IMR-90 (cell line): ENCODE measurements around the gene FOXK1. TPM values are rescaled to one million over a fixed set of nuclear protein-coding genes. Genes with fewer than 3 reads are reported as not detected.

Experiments
- ATAC-seq: fragments of 200-7000 bp; cut with Tn5 transposase; 2 replicates; pipeline ENCODE4 v1.9.1; 2020; ENCODE audit warnings: low read depth, mild to moderate bottlenecking, moderate library complexity
- BruUV-seq: library from RNA; stranded (reverse); fragments of 400-500 nt; replicated peaks from 2 replicates; lab custom pipeline; 2021; lab: Mats Ljungman, UMichigan
- CTCF ChIA-PET: fragments of 300-600 bp; formaldehyde crosslinking; extraction: SDS; loops from one replicate; lab custom pipeline; 2021; ENCODE audit warnings: antibody characterized with exemption; lab: Yijun Ruan, JAX
- POLR2A ChIA-PET: fragments of 300-600 bp; sonication (Branson Sonifier 250); formaldehyde crosslinking; loops from one replicate; lab custom pipeline; 2022; ENCODE audit warnings: antibody characterized with exemption; ENCODE audit not compliant: unreplicated experiment; lab: Charles Lee
- DNase-seq: peaks from one replicate; pipeline ENCODE4 v3.0.0; 2013
- H2AFZ ChIP-seq: replicated peaks from 2 replicates; pipeline ENCODE3; 2013; ENCODE audit warnings: low read length, mild to moderate bottlenecking; ENCODE audit not compliant: poor library complexity
- H2AK5ac ChIP-seq: 2 replicates; pipeline ENCODE4 v1.6.1; 2013; ENCODE audit warnings: low read depth, low read length, inconsistent platforms
- H2AK9ac ChIP-seq: replicated peaks from 2 replicates; pipeline ENCODE3; 2013; ENCODE audit warnings: mild to moderate bottlenecking, low read depth, low read length, moderate library complexity; ENCODE audit not compliant: poor library complexity
- H2BK120ac ChIP-seq: 2 replicates; pipeline ENCODE4 v1.6.1; 2013; ENCODE audit warnings: low read depth, low read length, inconsistent platforms
- H2BK15ac ChIP-seq: 3 replicates; pipeline ENCODE4 v1.6.1; 2013; ENCODE audit warnings: low read depth, low read length, inconsistent platforms
- H2BK20ac ChIP-seq: 2 replicates; pipeline ENCODE4 v1.6.1; 2013; ENCODE audit warnings: low read depth, mild to moderate bottlenecking, inconsistent platforms, low read length, moderate library complexity
- H2BK5ac ChIP-seq: 2 replicates; pipeline ENCODE4 v1.6.1; 2013; ENCODE audit warnings: mild to moderate bottlenecking, low read depth, low read length, inconsistent platforms; ENCODE audit not compliant: poor library complexity, severe bottlenecking
- H3K14ac ChIP-seq: replicated peaks from 2 replicates; pipeline ENCODE4 v1.6.1; 2013; ENCODE audit warnings: low read depth, low read length, inconsistent platforms
- H3K18ac ChIP-seq: 2 replicates; pipeline ENCODE4 v1.6.1; 2013; ENCODE audit warnings: low read depth, low read length, control low read depth
- H3K23ac ChIP-seq: 2 replicates; pipeline ENCODE4 v1.6.1; 2013; ENCODE audit warnings: low read depth, low read length, inconsistent platforms
- H3K27ac ChIP-seq: 2 replicates; pipeline ENCODE4 v1.5.1; 2013; ENCODE audit warnings: mild to moderate bottlenecking, control low read depth, low read length; ENCODE audit not compliant: insufficient read depth
- H3K27me3 ChIP-seq: 2 replicates; pipeline ENCODE4 v1.6.1; 2013; ENCODE audit warnings: low read length; ENCODE audit not compliant: control insufficient read depth, insufficient read depth
- H3K36me3 ChIP-seq: 2 replicates; pipeline ENCODE4 v1.6.1; 2013; ENCODE audit warnings: low read length, mixed read lengths; ENCODE audit not compliant: control insufficient read depth, insufficient read depth
- H3K4ac ChIP-seq: 2 replicates; pipeline ENCODE4 v1.6.1; 2013; ENCODE audit warnings: low read depth, low read length, inconsistent platforms
- H3K4me1 ChIP-seq: 2 replicates; pipeline ENCODE4 v1.6.1; 2013; ENCODE audit warnings: low read length, mixed read lengths; ENCODE audit not compliant: control insufficient read depth, insufficient read depth
- H3K4me2 ChIP-seq: 2 replicates; pipeline ENCODE4 v1.6.1; 2013; ENCODE audit warnings: low read depth, mild to moderate bottlenecking, control low read depth, low read length, moderate library complexity
- H3K4me3 ChIP-seq: 2 replicates; pipeline ENCODE4 v1.5.1; 2013; ENCODE audit warnings: low read depth, mild to moderate bottlenecking, control low read depth, low read length, moderate library complexity; ENCODE audit not compliant: insufficient read depth
- H3K56ac ChIP-seq: 2 replicates; pipeline ENCODE4 v1.6.1; 2013; ENCODE audit warnings: low read length, inconsistent platforms; ENCODE audit not compliant: insufficient read depth; ENCODE audit errors: extremely low read depth
- H3K79me1 ChIP-seq, 2 experiments: 2 replicates each; pipeline ENCODE4 v1.6.1; 2013; ENCODE audit warnings: low read length in 2 of 2, inconsistent platforms in 1 of 2, low read depth in 1 of 2
- H3K9ac ChIP-seq: 2 replicates; pipeline ENCODE4 v1.6.1; 2013; ENCODE audit warnings: low read depth, low read length, control low read depth
- H3K9me1 ChIP-seq: 2 replicates; pipeline ENCODE4 v1.6.1; 2013; ENCODE audit warnings: low read length, inconsistent platforms; ENCODE audit not compliant: insufficient read depth
- H3K9me3 ChIP-seq: 2 replicates; pipeline ENCODE4 v1.6.1; 2013; ENCODE audit warnings: low read length; ENCODE audit not compliant: control insufficient read depth, insufficient read depth
- H4K20me1 ChIP-seq: 2 replicates; pipeline ENCODE4 v1.6.1; 2013; ENCODE audit warnings: low read length, inconsistent platforms; ENCODE audit not compliant: insufficient read depth
- H4K5ac ChIP-seq: 2 replicates; pipeline ENCODE4 v1.6.1; 2013; ENCODE audit warnings: mild to moderate bottlenecking, low read depth, low read length, control low read depth
- H4K8ac ChIP-seq, 2 experiments: 2 replicates each; pipeline ENCODE4 v1.6.1; 2013; ENCODE audit warnings: low read depth in 2 of 2, low read length in 2 of 2, control low read depth in 1 of 2, inconsistent platforms in 1 of 2
- H4K91ac ChIP-seq: 2 replicates; pipeline ENCODE4 v1.6.1; 2013; ENCODE audit warnings: low read depth, low read length, inconsistent platforms; ENCODE audit not compliant: insufficient read depth
- BHLHE40 ChIP-seq: fragments of 150-350 bp; IDR thresholded peaks from 2 replicates; pipeline ENCODE4 v1.6.1; 2016; ENCODE audit warnings: mild to moderate bottlenecking, low read depth, low read length
- CEBPB ChIP-seq: IDR thresholded peaks from 2 replicates; pipeline ENCODE4 v1.6.1; 2012; ENCODE audit warnings: low read depth, low read length, improper control_type of control experiment
- CHD1 ChIP-seq: IDR thresholded peaks from 2 replicates; pipeline ENCODE4 v1.6.1; 2012; ENCODE audit warnings: low read depth, low read length, improper control_type of control experiment
- ELK1 ChIP-seq: fragments of 150-350 bp; IDR thresholded peaks from 2 replicates; pipeline ENCODE4 v1.6.1; 2016; ENCODE audit warnings: low read depth, mild to moderate bottlenecking, low read length, moderate library complexity, borderline replicate concordance
- FOS ChIP-seq: fragments of 150-350 bp; IDR thresholded peaks from 2 replicates; pipeline ENCODE4 v1.6.1; 2016; ENCODE audit warnings: low read depth, low read length
- MAFK ChIP-seq: IDR thresholded peaks from 2 replicates; pipeline ENCODE4 v1.6.1; 2012; ENCODE audit warnings: low read depth, low read length, improper control_type of control experiment
- MAZ ChIP-seq: IDR thresholded peaks from 2 replicates; pipeline ENCODE4 v1.6.1; 2012; ENCODE audit warnings: low read depth, mild to moderate bottlenecking, low read length, improper control_type of control experiment, moderate library complexity, borderline replicate concordance
- MXI1 ChIP-seq: IDR thresholded peaks from 2 replicates; pipeline ENCODE4 v1.6.1; 2012; ENCODE audit warnings: low read depth, mild to moderate bottlenecking, low read length, moderate library complexity, borderline replicate concordance
- NFE2L2 ChIP-seq: fragments of 150-350 bp; IDR thresholded peaks from 2 replicates; pipeline ENCODE4 v1.6.1; 2016; ENCODE audit warnings: low read depth, mild to moderate bottlenecking, low read length
- POLR2A ChIP-seq: IDR thresholded peaks from 2 replicates; pipeline ENCODE4 v1.6.1; 2012; ENCODE audit warnings: mild to moderate bottlenecking, low read depth, low read length
- RAD21 ChIP-seq: IDR thresholded peaks from 2 replicates; pipeline ENCODE4 v1.6.1; 2012; ENCODE audit warnings: low read length, improper control_type of control experiment
- RCOR1 ChIP-seq: IDR thresholded peaks from 2 replicates; pipeline ENCODE4 v1.6.1; 2012; ENCODE audit warnings: mild to moderate bottlenecking, low read length, improper control_type of control experiment; ENCODE audit not compliant: insufficient replicate concordance
- RFX5 ChIP-seq: IDR thresholded peaks from 2 replicates; pipeline ENCODE4 v1.8.0; 2012; ENCODE audit warnings: low read depth, mild to moderate bottlenecking, low read length, moderate library complexity
- SMC3 ChIP-seq: fragments of 150-350 bp; IDR thresholded peaks from 2 replicates; pipeline ENCODE4 v1.6.1; 2016; ENCODE audit warnings: low read depth, mild to moderate bottlenecking, antibody characterized with exemption, low read length, moderate library complexity
- USF2 ChIP-seq: fragments of 150-350 bp; IDR thresholded peaks from 2 replicates; pipeline ENCODE4 v1.6.1; 2017; ENCODE audit warnings: mild to moderate bottlenecking, antibody characterized with exemption, low read length, low read depth
- WGBS, 2 experiments: methylation state at CpG; one replicate each; pipeline versions ENCODE4 v1.1.5 to v1.1.7; 2013; ENCODE audit warnings: missing lambda C conversion rate in 2 of 2; ENCODE audit not compliant: insufficient read length in 1 of 2; ENCODE audit errors: extremely low coverage in 2 of 2; 5-methylcytosine and 5-hydroxymethylcytosine counted together
- dilution Hi-C: fragments of 300-500 bp; cut with HindIII; formaldehyde crosslinking; loops from one replicate; pipeline ENCODE4 v1.14.3; 2018; ENCODE audit warnings: low sequenced_read_pairs; ENCODE audit not compliant: unreplicated experiment
- in situ Hi-C: fragments of 300-500 bp; cut with MboI; formaldehyde crosslinking; loops from 3 replicates; pipeline ENCODE4 v1.14.3; 2019; ENCODE audit warnings: low sequenced_read_pairs, inconsistent platforms, mixed read lengths
- intact Hi-C: fragments of 100-400 bp; cut with micrococcal nuclease; formaldehyde crosslinking; loops from 2 replicates; pipeline ENCODE4 v1.10.0; 2022
- polyA plus RNA-seq, 3 experiments: library from polyadenylated mRNA; depleted of rRNA; stranded (reverse); fragments of >200 nt; gene quantifications; 2 replicates each; pipeline ENCODE4 v1.2.3, GENCODE V29; 2012; ENCODE audit warnings: low replicate concordance in 1 of 3
- total RNA-seq: library from RNA; depleted of rRNA; stranded (reverse); fragments of >200 nt; gene quantifications from 2 replicates; pipeline ENCODE4 v1.2.3, GENCODE V29; 2012

The FOXK1 gene
- total and polyA plus RNA-seq, 2 of the 4 experiments (the other 2 are of a cell fraction), result 4.3 to 8.8 TPM

GRCh38 chr7:4707217-4707741, 25.2 kb downstream of the FOXK1 start (continued):
- no peak for TF ChIP-seq BHLHE40
- no peak for TF ChIP-seq RAD21
- no peak for TF ChIP-seq RFX5
- TF ChIP-seq MXI1, result no peak
- no peak for TF ChIP-seq POLR2A

- no peak overlapping the region for H3K27ac ChIP-seq
- H4K8ac ChIP-seq, result no peak overlapping the region
- no peak overlapping the region for H3K4ac ChIP-seq
- H3K9me3 ChIP-seq, result no peaks in the 10 kb centered on the region
- H3K4me2 ChIP-seq, result no peak overlapping the region
- in situ Hi-C loops, result no loop called here
- peaks cover 9% of the 10 kb centered on the region for H3K36me3 ChIP-seq
- H2AFZ ChIP-seq, result no peak overlapping the region
- no peak overlapping the region for H4K5ac ChIP-seq
- peaks cover 25% of the 10 kb centered on the region for H3K4me1 ChIP-seq
- ATAC-seq (no peak), DNase-seq (no peak)
- no peak overlapping the region for H2BK5ac ChIP-seq
- H3K14ac ChIP-seq, result no peak overlapping the region
- BruUV-seq, result no TSS peak
- H3K27me3 ChIP-seq, result no peaks in the 10 kb centered on the region
- H3K23ac ChIP-seq, result no peak overlapping the region; the same call in 1 of the 2 replicates
- no peak overlapping the region for H2AK5ac ChIP-seq
- H2BK20ac ChIP-seq, result no peak overlapping the region
- intact Hi-C loops, result no loop called here
- ChIA-PET POLR2A (no interaction called here), CTCF (no interaction called here)
- H3K18ac ChIP-seq, result no peak overlapping the region
- H3K56ac ChIP-seq, result no peak overlapping the region
- no peak overlapping the region for H2BK120ac ChIP-seq
- peaks cover 33% of the 10 kb centered on the region for H3K9me1 ChIP-seq
- no peak overlapping the region for H2BK15ac ChIP-seq
- dilution Hi-C loops, result no loop called here
- no peak overlapping the region for H4K91ac ChIP-seq
- WGBS, 2 experiments, result 65% methylated on average over 2 of the region's 12 CpGs; no CpG with 5 or more reads in 1 of the 2 experiments
- no peak overlapping the region for H3K4me3 ChIP-seq
- no peak overlapping the region for H2AK9ac ChIP-seq
- H3K79me1 ChIP-seq, result peaks cover 36 to 95% of the 10 kb centered on the region in 2 experiments
- H3K9ac ChIP-seq, result no peak overlapping the region
- peaks cover 92% of the 10 kb centered on the region for H4K20me1 ChIP-seq
- no peak for TF ChIP-seq POLR2A
- TF ChIP-seq CEBPB, result no peak
- TF ChIP-seq RAD21, result no peak
- no peak for TF ChIP-seq MAZ
- TF ChIP-seq FOS, result no peak
- TF ChIP-seq CHD1, result no peak
- no peak for TF ChIP-seq RFX5
- no peak for TF ChIP-seq USF2
- no peak for TF ChIP-seq RCOR1
- no peak for TF ChIP-seq ELK1
- no peak for TF ChIP-seq NFE2L2
- no peak for TF ChIP-seq MAFK
- no peak for TF ChIP-seq MXI1
- TF ChIP-seq SMC3, result no peak
- no peak for TF ChIP-seq BHLHE40
These were observed 25.9 kb downstream of the FOXK1 start for GRCh38 chr7:4707980-4708411.
